Activated CD4-positive, alpha-beta T cell treated with anti-CD3 and anti-CD28 coated beads, Interleukin-10, Interleukin-2, amounts not matched to agents 100 ng/mL and 50 ng/mL, durations not matched to agents 16 hours and 8 hours (primary cell): ENCODE results near the gene ARHGAP8.
A peak's percentile ranks its signal among the peaks of the same experiment; 100 is the strongest.

Source experiments
- DNase-seq: peaks from one replicate; pipeline ENCODE4 v3.0.0-alpha.2; 2020

Gene ARHGAP8

DNA sequence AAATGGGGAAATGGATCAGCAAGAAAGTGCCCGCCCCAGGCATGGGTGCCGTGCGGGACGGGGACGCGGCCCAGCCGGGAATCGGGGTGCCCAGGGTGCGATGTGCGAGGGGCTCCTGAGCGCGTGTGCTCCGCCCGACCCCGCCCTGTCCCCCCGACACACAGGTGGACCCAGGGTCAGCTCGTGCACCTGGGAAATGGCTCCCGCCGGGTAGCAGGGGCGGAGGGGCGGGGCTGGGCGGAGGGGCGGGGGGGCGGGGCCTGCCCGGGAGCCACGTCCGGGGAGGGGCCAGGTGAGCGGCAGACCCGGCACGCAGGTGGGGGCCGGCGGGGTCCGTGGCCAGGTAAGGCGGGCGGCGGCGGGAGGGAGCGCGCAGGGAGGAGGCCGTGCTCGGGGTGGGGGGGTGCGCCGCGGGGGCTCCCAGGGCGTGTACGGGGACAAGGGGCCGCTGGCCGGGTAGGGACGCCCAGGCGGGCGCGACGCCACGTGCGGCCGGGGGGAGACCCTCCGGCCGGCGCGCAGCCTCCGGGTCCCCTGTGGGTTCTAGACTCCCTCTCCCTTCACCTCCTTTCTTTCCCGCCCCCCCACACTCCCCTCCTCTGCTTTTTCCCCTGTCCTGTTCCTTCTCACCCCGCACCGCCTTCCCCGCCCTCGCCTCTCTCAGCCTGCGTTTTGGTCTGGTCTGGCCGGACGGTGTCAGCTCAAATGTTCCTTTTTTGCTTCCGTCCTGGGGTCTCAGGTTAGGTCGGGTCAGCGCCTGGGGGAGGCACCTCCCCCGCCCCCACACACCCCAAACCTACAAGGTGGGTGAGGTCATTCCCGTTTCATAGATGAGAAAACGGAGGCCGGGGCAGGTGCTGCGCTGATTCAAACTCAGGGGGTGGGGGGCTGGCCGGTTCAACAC is at the start of gene ARHGAP8:
ARHGAP8 (plus strand) TSS at position 291 of the 904 bp plus-strand sequence. CDS start 33,953 bp downstream, outside the sequence.
- no peak for DNase-seq

DNA sequence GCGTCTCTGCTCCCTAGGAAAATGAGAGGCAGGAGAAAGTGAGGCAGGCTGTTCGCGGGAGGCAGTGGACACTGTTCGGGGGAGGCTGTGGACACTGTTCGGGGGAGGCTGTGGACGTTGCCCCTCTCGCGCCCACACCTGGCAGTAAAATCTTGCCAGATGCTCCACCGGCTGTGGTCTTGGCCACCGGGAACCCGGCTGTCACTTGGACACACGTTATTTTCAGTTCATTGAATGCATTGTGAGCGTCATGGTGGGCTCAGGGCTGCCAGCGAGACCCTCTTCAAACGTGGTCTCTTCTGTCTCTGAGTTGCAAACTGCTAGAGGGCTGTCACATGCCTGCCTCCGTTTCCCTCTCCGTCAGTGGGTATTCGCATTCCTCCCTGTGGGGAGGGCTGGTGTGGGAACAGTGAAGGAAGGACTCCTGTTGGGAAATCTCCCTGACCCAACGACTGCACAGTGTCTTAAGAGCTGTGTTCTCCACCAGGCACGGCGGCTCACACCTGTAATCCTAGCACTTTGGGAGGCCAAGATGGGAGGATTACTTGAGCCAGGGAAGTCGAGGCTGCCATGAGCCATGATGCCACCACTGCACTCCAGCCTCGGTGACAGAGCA is 49.0 kb upstream of the ARHGAP8 start:
- no peak for DNase-seq

DNA sequence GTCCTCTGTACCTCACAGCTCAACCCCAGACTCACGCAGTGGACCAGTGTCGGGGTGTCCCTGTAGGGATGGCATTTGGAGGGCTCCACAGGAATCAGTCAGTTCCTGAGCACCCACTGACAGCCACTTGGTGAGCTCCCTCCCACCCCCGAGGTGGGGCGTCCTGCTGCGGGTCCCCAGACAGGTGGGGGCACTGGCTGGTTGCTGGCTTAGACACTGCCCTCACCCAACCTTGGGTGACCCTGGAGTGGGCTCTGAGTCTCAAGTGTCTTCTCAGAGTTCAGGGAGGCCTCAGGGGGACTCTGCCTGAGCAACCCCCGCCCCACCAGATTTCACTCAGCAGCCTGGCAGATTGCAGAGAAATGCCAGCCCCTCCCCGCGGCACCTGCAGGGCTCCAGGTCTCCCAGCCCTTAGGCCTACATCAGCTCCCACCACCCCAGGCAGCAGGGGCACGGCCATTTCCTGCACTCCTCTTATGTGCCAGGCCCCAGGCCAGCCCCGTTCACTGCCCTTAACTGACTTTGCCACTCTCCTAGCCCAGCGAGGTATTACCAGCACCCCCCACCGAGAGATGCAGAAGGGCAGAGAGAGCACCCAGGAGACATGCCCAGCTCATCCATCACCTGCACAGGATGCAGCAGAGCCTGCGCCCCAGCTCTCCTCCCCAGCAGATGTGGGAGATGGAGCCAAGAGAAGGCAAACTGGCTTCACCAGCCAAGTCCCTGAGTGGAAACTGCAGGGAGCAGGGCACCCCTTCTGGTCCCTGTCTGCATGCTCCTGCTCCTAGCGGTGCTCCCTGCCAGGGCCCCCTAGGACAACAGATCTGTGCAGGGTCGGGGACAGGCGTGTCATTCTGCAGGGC is 48.0 kb upstream of the ARHGAP8 start:
- DNase-seq, result no peak

DNA sequence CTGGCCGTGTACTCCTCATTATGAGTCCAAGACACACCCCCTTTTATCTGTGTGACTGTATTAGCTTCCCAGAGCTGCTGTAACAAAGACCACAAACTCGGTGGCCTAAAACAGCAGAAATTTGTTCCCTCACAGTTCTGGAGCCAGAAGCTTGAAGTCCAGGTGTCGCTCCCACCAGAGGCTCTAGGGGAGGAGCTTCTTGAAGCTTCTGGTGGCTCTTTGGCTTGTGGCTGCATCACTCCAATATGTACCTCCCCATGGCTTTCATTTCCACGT is 47.4 kb upstream of the ARHGAP8 start:
- no peak for DNase-seq

GRCh38 chr22:44706488-44706887 is 45.9 kb upstream of the ARHGAP8 start:
- no peak for DNase-seq

DNA sequence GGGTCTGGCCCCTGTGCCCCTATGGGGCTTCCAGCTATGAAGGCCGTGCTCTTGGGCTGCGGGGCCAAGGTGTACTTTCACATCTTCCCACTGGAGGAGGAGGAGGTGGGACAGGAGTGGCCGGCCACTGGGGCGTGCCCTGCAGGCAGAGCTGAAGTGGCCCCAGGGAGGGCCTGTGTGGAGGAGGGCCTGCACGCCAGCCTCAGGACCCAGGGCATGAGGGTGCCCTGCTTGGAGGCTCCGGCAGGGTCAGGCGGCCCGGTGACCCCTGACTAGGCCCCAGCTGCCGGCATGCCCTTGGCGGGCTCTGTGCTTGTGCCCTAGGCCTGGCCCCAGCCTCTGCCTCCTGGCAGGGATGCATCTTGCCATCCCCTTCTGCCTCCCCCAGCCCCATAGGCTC is 45.2 kb upstream of the ARHGAP8 start:
- no peak for DNase-seq

- DNase-seq, result no peak
These were observed 44.6 kb upstream of the ARHGAP8 start for GRCh38 chr22:44707752-44708151.

DNA sequence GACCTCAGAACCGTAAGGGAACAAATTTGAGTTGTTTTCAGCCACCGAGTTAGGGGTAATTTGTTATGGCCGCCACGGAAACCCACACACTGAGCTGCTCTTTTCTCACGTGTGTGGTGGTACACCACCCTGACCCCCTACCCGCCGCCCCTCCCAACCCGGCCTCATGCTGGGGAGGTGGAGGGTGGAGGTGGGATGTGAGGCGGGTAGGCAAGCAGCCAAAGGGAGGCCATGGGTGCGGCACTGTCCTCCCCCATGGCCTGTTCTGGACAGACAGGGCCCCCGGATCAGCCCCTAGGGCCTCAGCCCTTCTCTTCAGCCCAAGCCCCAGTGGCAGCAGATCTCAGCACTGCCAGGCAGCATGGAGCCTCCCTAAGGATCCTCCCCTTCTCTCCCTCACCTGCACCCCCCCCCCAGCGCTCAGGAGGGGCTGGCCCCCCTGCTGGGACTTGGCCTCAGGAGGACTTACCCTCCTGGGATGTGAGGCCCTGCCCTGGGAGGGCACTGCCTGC is 42.4 kb upstream of the ARHGAP8 start:
- no peak for DNase-seq

GRCh38 chr22:44710474-44711240 is 41.7 kb upstream of the ARHGAP8 start:
- DNase-seq, result no peak

- DNase-seq, result no peak
These were observed 41.2 kb upstream of the ARHGAP8 start for GRCh38 chr22:44711241-44711560.

DNA sequence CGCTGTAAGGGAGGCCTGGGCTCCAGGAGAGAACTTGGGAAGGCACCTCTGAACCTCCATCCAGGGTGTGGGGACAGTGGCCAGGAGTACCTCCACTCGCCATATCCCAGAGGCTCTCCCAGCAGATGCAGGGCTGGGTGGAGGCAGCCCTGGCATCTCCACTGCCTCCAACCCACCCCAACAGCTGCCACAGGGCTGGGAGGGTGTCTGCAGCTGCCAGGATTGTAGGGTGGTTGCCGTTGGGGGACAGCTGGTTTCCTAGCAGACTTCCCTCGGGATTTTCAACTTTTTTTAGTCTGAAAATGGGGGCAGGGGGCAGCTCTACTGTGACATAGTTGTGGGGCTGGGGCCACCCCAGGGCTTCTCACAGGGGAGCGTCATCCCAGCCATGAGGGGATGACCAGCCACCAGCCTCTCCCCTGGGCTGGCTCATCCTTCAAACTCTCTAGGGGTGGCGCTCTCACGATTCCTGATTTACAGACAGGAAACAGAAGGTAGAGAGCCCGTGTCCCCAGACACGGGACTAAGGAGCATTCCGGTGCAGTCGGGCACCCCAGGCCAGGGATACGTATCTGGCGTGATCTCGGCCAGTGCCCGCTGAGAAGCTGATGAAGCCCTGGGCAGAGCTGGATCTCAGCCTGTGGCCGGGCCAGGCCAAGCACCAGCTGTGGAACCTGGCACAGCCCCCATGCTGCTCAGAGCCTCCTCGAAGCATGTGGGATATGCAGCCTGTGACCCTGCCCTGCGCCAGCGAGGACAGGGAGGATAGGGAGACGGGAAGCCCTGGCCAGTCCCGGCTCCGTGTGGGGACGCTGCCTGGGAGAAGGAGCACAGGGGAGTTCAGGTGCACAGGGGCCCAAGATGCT is 40.5 kb upstream of the ARHGAP8 start:
- no peak for DNase-seq

- DNase-seq, result no peak
These were observed 39.4 kb upstream of the ARHGAP8 start for GRCh38 chr22:44712962-44713361.

DNA sequence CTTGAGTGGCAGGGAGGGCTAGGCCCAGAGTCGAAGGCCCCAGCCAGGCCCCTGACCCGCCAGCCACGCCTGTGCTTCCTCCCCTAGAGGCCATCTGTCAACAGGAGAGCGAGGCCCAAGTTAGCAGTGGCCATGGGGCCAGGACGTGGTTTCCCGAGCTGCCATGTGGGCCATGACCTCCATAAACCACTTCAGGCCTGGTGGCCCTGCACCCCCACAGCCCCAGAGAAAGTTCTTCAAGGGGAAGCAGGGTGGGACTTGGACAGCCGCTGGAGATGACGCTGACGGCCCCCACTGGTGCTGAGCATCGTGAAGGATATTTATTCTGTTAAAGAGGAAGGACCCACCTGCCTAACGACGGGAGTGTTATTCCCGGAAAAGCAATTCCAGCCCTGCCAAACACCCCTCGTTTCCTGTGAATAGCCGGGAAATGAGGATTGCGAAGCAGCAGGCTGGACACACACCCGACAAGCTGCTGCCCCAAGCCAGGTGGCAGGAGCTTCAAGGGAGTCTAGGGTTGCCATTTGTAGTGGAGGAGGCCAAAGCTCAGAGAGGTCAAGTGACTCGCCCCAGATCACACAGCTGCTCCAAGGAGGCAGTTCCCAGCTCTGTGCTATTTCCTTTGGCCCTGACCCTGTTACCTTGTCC is 37.5 kb upstream of the ARHGAP8 start:
- no peak for DNase-seq

- peak; percentile 44 for DNase-seq
These were observed 34.0 kb upstream of the ARHGAP8 start for GRCh38 chr22:44718418-44718817.

GRCh38 chr22:44719586-44720368 is 32.6 kb upstream of the ARHGAP8 start:
- no peak for DNase-seq

DNA sequence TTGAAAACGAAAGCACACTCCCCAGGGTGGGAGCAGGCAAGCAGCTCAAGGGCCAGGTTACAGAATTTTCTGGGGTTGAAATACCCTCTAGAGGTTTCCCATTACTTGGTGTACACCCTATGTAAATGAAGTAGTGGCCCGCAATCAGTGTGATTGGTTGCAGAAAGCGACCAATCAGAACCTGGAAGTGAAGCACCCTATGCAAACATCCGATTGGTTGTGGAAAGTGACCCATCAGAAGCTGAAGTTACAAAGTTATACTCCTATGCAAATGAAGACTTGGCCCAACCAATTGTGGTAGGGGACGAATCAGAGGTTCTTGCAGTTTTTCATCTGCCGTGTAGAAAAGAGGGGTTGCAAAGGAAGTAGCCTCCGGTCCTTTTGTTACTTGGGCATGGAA is 31.2 kb upstream of the ARHGAP8 start:
- DNase-seq, result no peak

DNA sequence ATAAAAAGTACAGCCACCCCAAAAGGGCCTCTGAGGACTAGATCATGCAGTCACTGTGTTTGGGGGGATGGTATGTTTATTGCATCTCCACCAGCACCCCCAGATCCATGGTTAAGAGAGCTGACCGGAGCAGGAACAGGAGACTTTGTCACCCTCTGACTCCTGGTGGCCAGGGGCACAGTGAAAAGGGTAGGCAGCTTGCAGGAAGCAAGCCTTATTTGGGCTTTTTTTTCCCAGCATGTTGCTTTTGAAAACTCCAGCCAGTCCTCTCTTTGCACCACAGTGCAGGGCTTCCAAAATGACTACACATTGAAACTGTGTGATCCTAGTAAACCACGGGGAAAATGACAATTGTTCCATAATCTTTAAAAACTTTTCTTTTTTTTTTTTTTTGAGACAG is 29.8 kb upstream of the ARHGAP8 start:
- DNase-seq, result no peak

GRCh38 chr22:44723801-44724200 is 28.6 kb upstream of the ARHGAP8 start:
- DNase-seq, result peak; percentile 33

DNA sequence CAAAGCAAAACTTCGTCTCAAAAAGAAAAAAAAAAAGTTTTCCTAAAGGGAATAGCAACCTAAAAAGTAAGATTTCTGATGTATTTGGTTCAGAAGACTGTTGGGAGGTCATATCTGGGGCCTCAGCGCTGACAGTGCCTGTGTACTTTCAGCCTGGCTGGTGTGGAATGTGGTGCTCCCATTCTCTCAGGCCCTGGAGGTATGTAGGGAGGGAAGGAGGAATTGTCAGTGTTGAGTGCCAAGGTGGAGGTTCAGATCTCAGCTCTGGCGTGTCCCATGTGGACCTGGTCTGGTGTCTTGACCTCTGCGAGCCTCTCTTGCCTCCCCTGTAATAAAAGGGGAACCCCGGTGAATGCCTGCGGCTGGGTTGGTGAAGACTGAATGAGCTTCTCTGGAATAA is 28.0 kb upstream of the ARHGAP8 start:
- DNase-seq, result no peak

DNA sequence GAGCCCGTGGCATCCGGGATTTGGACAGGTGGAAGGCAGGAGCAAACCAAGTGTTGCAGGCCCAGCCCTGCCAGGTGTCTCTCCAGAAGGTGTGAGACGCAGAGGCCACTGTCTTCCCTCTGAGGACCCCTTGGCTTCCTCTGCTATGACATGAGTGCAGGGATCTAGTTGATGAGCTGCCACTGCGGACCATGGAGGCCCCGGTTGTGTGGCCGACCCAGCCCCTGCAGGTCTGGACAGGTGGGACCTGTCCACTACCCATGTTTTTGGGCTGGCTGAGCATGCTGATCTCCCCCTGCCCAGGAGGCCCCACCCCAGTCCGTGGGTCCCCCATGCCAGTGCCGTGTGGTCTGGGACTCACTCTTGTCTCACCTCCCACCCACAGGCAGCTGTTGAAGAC is 27.5 kb upstream of the ARHGAP8 start:
- no peak for DNase-seq
